ENCODE results near the gene GLO1. TPM values are rescaled to one million over a fixed set of nuclear protein-coding genes. Genes with fewer than 3 reads are reported as not detected.

GLO1 gene
- total RNA-seq, 4 donors from 2014 or later, result 60.6 to 85.4 (median 72.9) TPM

DNA sequence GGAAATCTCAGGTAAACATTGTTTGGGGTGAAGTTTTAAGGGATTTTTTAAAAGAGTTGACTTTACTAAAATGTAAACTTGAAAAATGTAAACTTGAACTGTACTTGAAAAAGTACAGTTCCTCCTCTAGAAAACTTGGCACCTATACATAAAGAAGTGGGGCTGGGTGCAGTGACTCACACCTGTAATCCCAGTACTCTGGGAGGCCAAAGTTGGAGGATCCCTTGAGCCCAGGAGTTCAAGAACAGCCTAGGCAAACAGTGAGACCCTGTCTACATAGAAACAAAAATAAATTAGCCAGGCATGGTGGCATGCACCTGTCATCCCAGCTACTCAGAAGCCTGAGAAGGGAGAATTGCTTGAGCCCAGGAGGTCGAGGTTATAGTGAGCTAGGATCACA is 70.5 kb downstream of the GLO1 start:
- TF ChIP-seq, protein P1, sequence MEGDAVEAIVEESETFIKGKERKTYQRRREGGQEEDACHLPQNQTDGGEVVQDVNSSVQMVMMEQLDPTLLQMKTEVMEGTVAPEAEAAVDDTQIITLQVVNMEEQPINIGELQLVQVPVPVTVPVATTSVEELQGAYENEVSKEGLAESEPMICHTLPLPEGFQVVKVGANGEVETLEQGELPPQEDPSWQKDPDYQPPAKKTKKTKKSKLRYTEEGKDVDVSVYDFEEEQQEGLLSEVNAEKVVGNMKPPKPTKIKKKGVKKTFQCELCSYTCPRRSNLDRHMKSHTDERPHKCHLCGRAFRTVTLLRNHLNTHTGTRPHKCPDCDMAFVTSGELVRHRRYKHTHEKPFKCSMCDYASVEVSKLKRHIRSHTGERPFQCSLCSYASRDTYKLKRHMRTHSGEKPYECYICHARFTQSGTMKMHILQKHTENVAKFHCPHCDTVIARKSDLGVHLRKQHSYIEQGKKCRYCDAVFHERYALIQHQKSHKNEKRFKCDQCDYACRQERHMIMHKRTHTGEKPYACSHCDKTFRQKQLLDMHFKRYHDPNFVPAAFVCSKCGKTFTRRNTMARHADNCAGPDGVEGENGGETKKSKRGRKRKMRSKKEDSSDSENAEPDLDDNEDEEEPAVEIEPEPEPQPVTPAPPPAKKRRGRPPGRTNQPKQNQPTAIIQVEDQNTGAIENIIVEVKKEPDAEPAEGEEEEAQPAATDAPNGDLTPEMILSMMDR (IDR thresholded peaks at IDR 0.05), result no peak
- no peak for ATAC-seq (ENCODE audit: low FRiP score)
- DNase-seq (ENCODE audit: low spot score), result no peak

- ATAC-seq (ENCODE audit: low FRiP score), result no peak
- TF ChIP-seq, protein P1 (IDR thresholded peaks at IDR 0.05), result no peak
Observed at GRCh38 chr6:38631186-38631783, 71.7 kb downstream of the GLO1 start.

More at GRCh38 chr6:38631186-38631783, 71.7 kb downstream of the GLO1 start:
- DNase-seq (ENCODE audit: low spot score), result no peak

Other genes starting within 250 kb of the GLO1 start
- 10 to 100 TPM; 10.8 to 26.3 (median 15.3) TPM for gene BTBD9, start 63.2 kb downstream of the GLO1 start, total RNA-seq
- gene DNAH8, start 12.2 kb upstream of the GLO1 start, total RNA-seq, result not detected